A673 (cell line): Measurements from ENCODE around the gene EXOC6B. TPM values are rescaled to one million over a fixed set of nuclear protein-coding genes. Genes with fewer than 3 reads are reported as not detected.
"Not testable (repeated sequence)": the region's sequence is repeated elsewhere in the genome, so short reads cannot be mapped to it uniquely, and the experiment has no call there.

Source experiments
- BruUV-seq: library from RNA; stranded (reverse); fragments of 400-500 nt; replicated peaks from 2 replicates; lab custom pipeline; 2021; lab: Mats Ljungman, UMichigan
- CTCF ChIA-PET: fragments of 300-600 bp; sonication (Branson Sonifier 250); formaldehyde crosslinking; loops from one replicate; lab custom pipeline; 2022; ENCODE audit warnings: antibody characterized with exemption; lab: Charles Lee
- POLR2A ChIA-PET: fragments of 300-600 bp; sonication (Branson Sonifier 250); formaldehyde crosslinking; loops from one replicate; lab custom pipeline; 2022; ENCODE audit warnings: antibody characterized with exemption; ENCODE audit not compliant: low non-redundant PET; lab: Charles Lee
- DNase-seq: peaks from one replicate; pipeline ENCODE4 v3.0.0-alpha.2; 2015; ENCODE audit warnings: low spot score
- H3K27ac ChIP-seq: fragments of 200-600 bp; sonication (generic); 2 replicates; pipeline ENCODE4 v1.5.1; 2016; ENCODE audit warnings: mixed run types, low read depth, mild to moderate bottlenecking, mixed read lengths, antibody characterized with exemption, low read length; ENCODE audit not compliant: poor library complexity, severe bottlenecking
- H3K27me3 ChIP-seq: fragments of 200-600 bp; sonication (generic); replicated peaks from 2 replicates; pipeline ENCODE4 v1.6.1; 2017; ENCODE audit warnings: mixed run types, low read depth, mild to moderate bottlenecking, mixed read lengths, antibody characterized with exemption, low read length; ENCODE audit not compliant: insufficient read depth, poor library complexity
- H3K36me3 ChIP-seq: fragments of 200-600 bp; sonication (generic); 2 replicates; pipeline ENCODE4 v1.6.1; 2016; ENCODE audit warnings: mixed run types, mild to moderate bottlenecking, mixed read lengths, antibody characterized with exemption, low read length; ENCODE audit not compliant: insufficient read depth, poor library complexity, severe bottlenecking
- H3K4me1 ChIP-seq: fragments of 200-600 bp; sonication (generic); 2 replicates; pipeline ENCODE4 v1.6.1; 2017; ENCODE audit warnings: mixed run types, mild to moderate bottlenecking, mixed read lengths, antibody characterized with exemption, low read length; ENCODE audit not compliant: insufficient read depth, poor library complexity, severe bottlenecking
- H3K4me3 ChIP-seq: fragments of 200-600 bp; sonication (generic); 2 replicates; pipeline ENCODE4 v1.5.1; 2016; ENCODE audit warnings: low read depth, mixed run types, mild to moderate bottlenecking, mixed read lengths, low read length; ENCODE audit not compliant: poor library complexity, severe bottlenecking
- H3K9me3 ChIP-seq: fragments of 200-600 bp; sonication (generic); 2 replicates; pipeline ENCODE4 v1.6.1; 2016; ENCODE audit warnings: mixed run types, low read depth, mild to moderate bottlenecking, mixed read lengths, antibody characterized with exemption, low read length; ENCODE audit not compliant: poor library complexity, severe bottlenecking
- CTCF ChIP-seq: fragments of 300-800, 200-600 bp; sonication (generic); conservative IDR thresholded peaks from 2 replicates; pipeline ENCODE4 v1.5.1; 2017; ENCODE audit warnings: low read depth, mild to moderate bottlenecking, antibody characterized with exemption, low read length, moderate library complexity, mixed read lengths
- EZH2 ChIP-seq: fragments of 200-600 bp; sonication (generic); IDR thresholded peaks from 2 replicates; pipeline ENCODE4 v1.6.1; 2017; ENCODE audit warnings: borderline replicate concordance, low read depth, mild to moderate bottlenecking, mixed read lengths, antibody characterized with exemption, low read length; ENCODE audit not compliant: poor library complexity, severe bottlenecking
- intact Hi-C: fragments of 100-400 bp; cut with micrococcal nuclease; formaldehyde crosslinking; loops from one replicate; pipeline ENCODE4 v1.10.0; 2022; ENCODE audit not compliant: unreplicated experiment
- total RNA-seq: library from RNA; stranded (reverse); gene quantifications from 2 replicates; pipeline ENCODE4 v1.2.3, GENCODE V29; 2021

The EXOC6B gene
- total RNA-seq, 1 experiment from 2014 or later = 138 TPM

DNA sequence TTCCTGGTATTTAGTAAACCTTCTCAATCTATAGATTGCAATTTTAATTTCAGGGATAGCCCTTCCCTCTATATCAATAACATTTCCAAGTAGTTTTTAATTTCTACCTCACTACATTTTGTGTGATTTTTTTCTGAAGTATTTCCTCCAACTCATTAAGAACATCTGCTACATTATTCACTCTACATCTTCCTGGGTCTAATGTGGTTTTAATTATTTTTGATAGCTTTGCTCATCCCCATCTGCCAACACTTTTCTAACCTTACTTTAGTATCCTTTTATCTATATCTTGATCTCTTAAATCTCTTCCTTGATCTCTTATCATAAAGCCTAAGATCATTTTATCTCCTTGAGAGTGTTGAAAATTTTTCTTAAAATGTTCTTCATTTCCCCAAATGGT lies 399.8 kb downstream of the EXOC6B start:
- Histone ChIP-seq H3K4me1 (peaks cover 6% of the 10 kb centered on the region), H3K9me3 (peaks cover 4% of the 10 kb centered on the region), H3K27me3 (no peaks in the 10 kb centered on the region), H3K27ac (no peak overlapping the region), H3K36me3 (peaks cover 27% of the 10 kb centered on the region), H3K4me3 (no peak overlapping the region)
- BruUV-seq = TSS peak; percentile 11
- DNase-seq = no peak
- POLR2A ChIA-PET = no interaction called here
- CTCF ChIA-PET = no interaction called here
- TF ChIP-seq CTCF (no peak), EZH2 (no peak)
- intact Hi-C loops = no loop called here

DNA sequence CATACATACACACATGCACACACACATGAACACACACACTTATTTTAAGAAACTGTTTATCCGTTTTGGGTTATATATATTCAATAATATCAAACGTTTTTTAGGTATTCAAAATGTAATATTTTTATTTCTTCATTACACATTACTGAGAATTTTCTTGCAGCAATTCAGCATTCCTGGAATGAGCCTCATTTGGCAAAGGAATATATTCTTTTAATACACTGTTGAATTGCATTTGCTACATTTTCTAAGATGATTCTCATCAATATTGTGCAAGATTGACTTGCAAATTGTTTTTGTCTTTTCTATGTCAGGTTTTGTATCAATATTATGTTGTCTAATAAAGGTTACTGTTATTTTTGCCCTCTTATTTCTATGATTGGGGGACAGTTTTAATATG lies 402.1 kb downstream of the EXOC6B start:
- peaks cover 13% of the 10 kb centered on the region for H3K9me3 ChIP-seq
- no peak overlapping the region for H3K4me3 ChIP-seq
- POLR2A ChIA-PET = no interaction called here
- BruUV-seq = no TSS peak
- H3K27me3 ChIP-seq = no peaks in the 10 kb centered on the region
- H3K27ac ChIP-seq = no peak overlapping the region
- peaks cover 6% of the 10 kb centered on the region for H3K4me1 ChIP-seq
- no peak for DNase-seq
- TF ChIP-seq EZH2 (no peak), CTCF (no peak)
- intact Hi-C loops = no loop called here
- peaks cover 14% of the 10 kb centered on the region for H3K36me3 ChIP-seq
- CTCF ChIA-PET = no interaction called here

GRCh38 chr2:72421771-72422379 lies 404.0 kb downstream of the EXOC6B start:
- POLR2A ChIA-PET, BruUV-seq, H3K27ac ChIP-seq, H3K4me1 ChIP-seq, H3K4me3 ChIP-seq, CTCF ChIA-PET, intact Hi-C loops, DNase-seq, H3K27me3 ChIP-seq: not testable (repeated sequence)
- H3K9me3 ChIP-seq = peaks cover 13% of the 10 kb centered on the region
- peaks cover 14% of the 10 kb centered on the region for H3K36me3 ChIP-seq

DNA sequence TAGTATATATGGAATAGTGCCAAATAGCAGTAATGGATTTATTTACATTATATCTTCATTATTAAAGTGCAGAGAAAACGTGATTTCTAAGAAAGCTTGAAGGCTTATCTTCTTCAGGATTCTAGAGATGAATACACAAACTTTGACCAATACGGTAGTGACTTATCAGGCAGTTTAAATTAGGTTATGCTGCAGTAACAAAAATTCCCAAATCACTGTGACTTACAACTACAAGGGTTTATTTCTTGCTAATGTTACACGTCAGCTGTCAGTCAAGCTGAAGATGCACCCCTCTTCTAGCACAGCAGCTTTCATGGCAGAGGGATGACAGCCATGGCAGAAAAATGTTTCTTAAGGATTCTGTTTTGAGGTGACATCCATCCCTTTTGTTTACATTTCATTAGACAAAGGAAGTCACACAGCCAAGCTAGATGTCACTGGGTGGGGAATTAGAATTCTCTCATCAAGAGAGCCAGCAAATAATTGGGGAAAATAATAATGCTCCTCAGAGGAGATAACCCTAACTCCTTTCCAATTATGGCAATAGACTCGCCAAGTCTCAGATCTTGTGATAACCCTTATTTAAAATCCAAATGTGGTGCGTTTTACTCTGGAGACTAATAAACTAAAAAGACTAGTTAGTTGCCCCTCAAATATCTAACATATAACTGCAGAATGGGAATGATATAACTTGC lies 409.9 kb downstream of the EXOC6B start:
- no TSS peak for BruUV-seq
- Histone ChIP-seq H3K27me3 (no peaks in the 10 kb centered on the region), H3K36me3 (no peaks in the 10 kb centered on the region), H3K9me3 (peaks cover 8% of the 10 kb centered on the region), H3K4me3 (no peak overlapping the region), H3K4me1 (no peaks in the 10 kb centered on the region), H3K27ac (no peak overlapping the region)
- CTCF ChIA-PET = no interaction called here
- POLR2A ChIA-PET = no interaction called here
- no peak for DNase-seq
- intact Hi-C loops = no loop called here
- TF ChIP-seq EZH2 (no peak), CTCF (no peak)
